Neural progenitor cell (in vitro differentiated cells): ENCODE results near the gene KIF19. TPM values are rescaled to one million over a fixed set of nuclear protein-coding genes. Genes with fewer than 3 reads are reported as not detected.

Experiments
- DNase-seq: peaks from one replicate; pipeline ENCODE4 v3.0.0-alpha.2; 2016; ENCODE audit warnings: low spot score
- H2AFZ ChIP-seq: fragments of 200-600 bp; sonication (generic); replicated peaks from 2 replicates; pipeline ENCODE4 v1.6.1; 2016; ENCODE audit warnings: antibody characterized with exemption
- H3F3A ChIP-seq: fragments of 200-600 bp; sonication (generic); 2 replicates; pipeline ENCODE4 v1.6.1; 2016; ENCODE audit warnings: antibody characterized with exemption, low read depth
- H3K27ac ChIP-seq: fragments of 200-600 bp; sonication (generic); 2 replicates; pipeline ENCODE4 v1.5.1; 2016; ENCODE audit warnings: mild to moderate bottlenecking
- H3K27me3 ChIP-seq: fragments of 200-600 bp; sonication (generic); 2 replicates; pipeline ENCODE4 v1.6.1; 2016; ENCODE audit warnings: mild to moderate bottlenecking, moderate library complexity
- H3K36me3 ChIP-seq: fragments of 200-600 bp; sonication (generic); 2 replicates; pipeline ENCODE4 v1.5.1; 2016
- H3K4me1 ChIP-seq: fragments of 200-600 bp; sonication (generic); 2 replicates; pipeline ENCODE4 v1.6.1; 2016; ENCODE audit warnings: mixed run types
- H3K4me2 ChIP-seq: fragments of 200-600 bp; sonication (generic); 2 replicates; pipeline ENCODE4 v1.6.1; 2016
- H3K4me3 ChIP-seq: fragments of 200-600 bp; sonication (generic); 2 replicates; pipeline ENCODE4 v1.5.1; 2016
- H3K79me2 ChIP-seq: fragments of 200-600 bp; sonication (generic); 2 replicates; pipeline ENCODE4 v1.6.1; 2016; ENCODE audit warnings: low read depth
- H3K9ac ChIP-seq: fragments of 200-600 bp; sonication (generic); 2 replicates; pipeline ENCODE4 v1.6.1; 2016
- H3K9me3 ChIP-seq: fragments of 200-600 bp; sonication (generic); 2 replicates; pipeline ENCODE4 v1.5.1; 2016; ENCODE audit warnings: low read depth
- H4K20me1 ChIP-seq: fragments of 200-600 bp; sonication (generic); 2 replicates; pipeline ENCODE4 v1.6.1; 2016; ENCODE audit warnings: low read depth
- H3K27ac Mint-ChIP-seq: 3 replicates; pipeline ENCODE4 v1.8.0; 2021; ENCODE audit warnings: mixed read lengths
- H3K27me3 Mint-ChIP-seq: 2 replicates; pipeline ENCODE4 v1.8.0; 2022; ENCODE audit warnings: low read depth, mild to moderate bottlenecking, inconsistent platforms, moderate library complexity, mixed read lengths; ENCODE audit not compliant: insufficient read depth
- H3K36me3 Mint-ChIP-seq: 3 replicates; pipeline ENCODE4 v1.8.0; 2021; ENCODE audit warnings: mixed read lengths
- H3K4me1 Mint-ChIP-seq: 3 replicates; pipeline ENCODE4 v1.8.0; 2021; ENCODE audit warnings: mixed read lengths
- H3K4me3 Mint-ChIP-seq: 3 replicates; pipeline ENCODE4 v1.8.0; 2021; ENCODE audit warnings: mild to moderate bottlenecking, moderate library complexity, mixed read lengths
- H3K9me3 Mint-ChIP-seq: 3 replicates; pipeline ENCODE4 v1.8.0; 2020; ENCODE audit warnings: mixed read lengths
- EZH2 ChIP-seq: fragments of 200-600 bp; sonication (generic); IDR thresholded peaks from 2 replicates; pipeline ENCODE4 v1.6.1; 2017; ENCODE audit warnings: antibody characterized with exemption, mild to moderate bottlenecking, moderate library complexity
- EZH2phosphoT487 ChIP-seq: fragments of 200-600 bp; sonication (generic); IDR thresholded peaks from 2 replicates; pipeline ENCODE4 v1.6.1; 2017; ENCODE audit warnings: antibody characterized with exemption
- total RNA-seq: library from RNA; depleted of rRNA; stranded (reverse); fragments of >200 nt; gene quantifications from 2 replicates; pipeline ENCODE4 v1.2.3, GENCODE V29; 2015; ENCODE audit warnings: low replicate concordance
- TF ChIP-seq, protein P1 (sequence below): fragments of 200-600 bp; sonication (generic); IDR thresholded peaks from 2 replicates; pipeline ENCODE4 v1.5.1; 2017; ENCODE audit warnings: antibody characterized with exemption, mild to moderate bottlenecking

KIF19 gene
- total RNA-seq, 1 donor from 2014 or later: 0.15 TPM

DNA sequence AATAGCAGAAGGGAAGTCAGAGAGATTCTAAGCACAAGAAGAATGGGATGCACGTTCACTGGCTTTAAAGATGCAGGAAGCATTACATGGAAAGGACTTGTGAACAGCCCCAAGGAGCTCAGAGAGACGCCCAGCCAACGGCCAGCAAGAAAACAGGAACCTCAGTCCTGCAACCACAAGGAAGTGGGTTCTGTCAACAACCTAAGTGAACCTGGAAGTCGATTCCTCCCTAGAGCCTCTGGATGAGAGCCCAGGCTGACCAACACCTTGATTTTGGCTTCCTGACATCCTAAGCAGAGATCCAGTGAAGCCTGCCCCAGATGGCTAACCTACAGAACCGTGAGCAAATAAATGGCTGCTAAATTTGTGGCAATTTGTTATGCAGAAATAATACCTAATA, 65.7 kb downstream of the KIF19 start:
- no peak for DNase-seq
- H3K27ac Mint-ChIP-seq: no peak overlapping the region
- no peak overlapping the region for H2AFZ ChIP-seq
- no peaks in the 10 kb centered on the region for H3K9me3 Mint-ChIP-seq
- H3K79me2 ChIP-seq: no peaks in the 10 kb centered on the region
- H3K4me2 ChIP-seq: no peak overlapping the region
- no peak overlapping the region for H3K4me3 ChIP-seq
- H3K9ac ChIP-seq: no peak overlapping the region
- no peaks in the 10 kb centered on the region for H3K36me3 Mint-ChIP-seq
- H3K27me3 ChIP-seq: no peaks in the 10 kb centered on the region
- TF ChIP-seq, protein P1, sequence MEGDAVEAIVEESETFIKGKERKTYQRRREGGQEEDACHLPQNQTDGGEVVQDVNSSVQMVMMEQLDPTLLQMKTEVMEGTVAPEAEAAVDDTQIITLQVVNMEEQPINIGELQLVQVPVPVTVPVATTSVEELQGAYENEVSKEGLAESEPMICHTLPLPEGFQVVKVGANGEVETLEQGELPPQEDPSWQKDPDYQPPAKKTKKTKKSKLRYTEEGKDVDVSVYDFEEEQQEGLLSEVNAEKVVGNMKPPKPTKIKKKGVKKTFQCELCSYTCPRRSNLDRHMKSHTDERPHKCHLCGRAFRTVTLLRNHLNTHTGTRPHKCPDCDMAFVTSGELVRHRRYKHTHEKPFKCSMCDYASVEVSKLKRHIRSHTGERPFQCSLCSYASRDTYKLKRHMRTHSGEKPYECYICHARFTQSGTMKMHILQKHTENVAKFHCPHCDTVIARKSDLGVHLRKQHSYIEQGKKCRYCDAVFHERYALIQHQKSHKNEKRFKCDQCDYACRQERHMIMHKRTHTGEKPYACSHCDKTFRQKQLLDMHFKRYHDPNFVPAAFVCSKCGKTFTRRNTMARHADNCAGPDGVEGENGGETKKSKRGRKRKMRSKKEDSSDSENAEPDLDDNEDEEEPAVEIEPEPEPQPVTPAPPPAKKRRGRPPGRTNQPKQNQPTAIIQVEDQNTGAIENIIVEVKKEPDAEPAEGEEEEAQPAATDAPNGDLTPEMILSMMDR: no peak
- TF ChIP-seq EZH2 (no peak), EZH2phosphoT487 (no peak)
- H3K9me3 ChIP-seq: no peaks in the 10 kb centered on the region
- no peaks in the 10 kb centered on the region for H3F3A ChIP-seq
- no peaks in the 10 kb centered on the region for H3K36me3 ChIP-seq
- H3K27me3 Mint-ChIP-seq: peaks cover 4% of the 10 kb centered on the region
- H3K4me1 ChIP-seq: peaks cover 19% of the 10 kb centered on the region
- H3K4me3 Mint-ChIP-seq: no peak overlapping the region
- peaks cover 15% of the 10 kb centered on the region for H3K4me1 Mint-ChIP-seq
- H4K20me1 ChIP-seq: no peaks in the 10 kb centered on the region
- no peak overlapping the region for H3K27ac ChIP-seq

DNA sequence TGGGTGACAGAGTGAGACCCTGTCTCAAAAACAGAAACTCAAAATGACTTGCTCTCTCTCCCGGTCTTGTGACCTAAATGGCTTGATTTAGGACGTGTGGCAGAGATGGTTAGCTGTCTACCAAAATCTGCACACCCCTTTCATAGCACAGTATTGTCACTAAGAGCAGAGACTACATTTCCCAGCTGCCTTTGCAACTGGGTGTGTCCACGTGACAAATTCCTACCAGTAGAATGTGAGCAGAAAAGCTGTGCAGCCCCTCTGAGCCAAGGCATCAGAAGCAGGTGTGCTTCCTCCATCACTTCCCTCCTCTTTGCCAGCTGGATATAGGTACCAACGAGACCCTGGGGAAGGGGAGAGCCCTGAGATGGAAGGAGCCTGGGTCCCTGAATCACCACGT, 66.8 kb downstream of the KIF19 start:
- TF ChIP-seq, protein P1: no peak
- no peak for TF ChIP-seq EZH2
- no peak for TF ChIP-seq EZH2phosphoT487
- no peak overlapping the region for H3K27ac ChIP-seq
- no peaks in the 10 kb centered on the region for H3K79me2 ChIP-seq
- no peak overlapping the region for H3K9ac ChIP-seq
- peaks cover 11% of the 10 kb centered on the region for H3K4me1 ChIP-seq
- peaks cover 4% of the 10 kb centered on the region for H3K27me3 Mint-ChIP-seq
- H3K9me3 ChIP-seq: no peaks in the 10 kb centered on the region
- H3K4me3 ChIP-seq: no peak overlapping the region
- no peaks in the 10 kb centered on the region for H3K36me3 ChIP-seq
- H4K20me1 ChIP-seq: no peaks in the 10 kb centered on the region
- no peaks in the 10 kb centered on the region for H3K36me3 Mint-ChIP-seq
- no peaks in the 10 kb centered on the region for H3K27me3 ChIP-seq
- no peak overlapping the region for H3K4me2 ChIP-seq
- peak overlapping the region; percentile 69 for H2AFZ ChIP-seq
- H3K27ac Mint-ChIP-seq: no peak overlapping the region
- H3K4me3 Mint-ChIP-seq: no peak overlapping the region
- no peaks in the 10 kb centered on the region for H3F3A ChIP-seq
- H3K9me3 Mint-ChIP-seq: no peaks in the 10 kb centered on the region
- DNase-seq: no peak
- peaks cover 15% of the 10 kb centered on the region for H3K4me1 Mint-ChIP-seq

DNA sequence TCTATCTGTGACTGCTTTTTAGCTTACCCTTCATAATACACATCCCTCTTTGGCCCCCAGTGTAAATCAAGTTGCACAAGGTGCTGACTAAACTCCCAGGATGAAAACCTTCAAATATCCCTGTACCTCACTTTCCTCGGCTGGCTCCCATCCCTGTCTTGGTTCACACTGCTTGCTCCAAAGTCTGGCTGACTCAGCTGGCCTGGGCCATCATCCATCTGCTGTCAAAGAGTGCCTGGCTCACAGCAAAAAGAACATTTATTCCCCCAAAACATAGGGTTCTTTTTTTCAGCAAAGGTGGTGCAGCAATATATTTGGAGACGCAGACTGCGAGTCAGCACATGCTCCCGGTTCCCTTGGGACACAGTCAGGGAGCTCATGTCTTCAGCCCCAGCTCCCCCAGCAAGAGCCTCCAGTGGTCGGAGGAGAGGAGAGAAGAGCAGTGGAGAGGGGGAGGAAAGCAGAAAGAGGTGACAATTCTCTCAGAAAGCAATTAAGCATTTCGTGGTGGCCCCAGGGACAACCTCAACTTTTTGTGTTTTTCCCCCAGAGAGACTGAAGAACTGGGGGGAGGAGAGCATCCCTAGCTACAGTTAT, 67.4 kb downstream of the KIF19 start:
- Histone ChIP-seq H3F3A (no peaks in the 10 kb centered on the region), H3K4me1 (peaks cover 8% of the 10 kb centered on the region), H3K36me3 (no peaks in the 10 kb centered on the region), H2AFZ (peak overlapping the region; percentile 69), H3K79me2 (no peaks in the 10 kb centered on the region), H3K27me3 (no peaks in the 10 kb centered on the region), H3K9ac (no peak overlapping the region), H3K9me3 (no peaks in the 10 kb centered on the region), H3K4me3 (no peak overlapping the region), H4K20me1 (no peaks in the 10 kb centered on the region), H3K4me2 (no peak overlapping the region), H3K27ac (no peak overlapping the region)
- Mint-ChIP-seq H3K36me3 (no peaks in the 10 kb centered on the region), H3K9me3 (no peaks in the 10 kb centered on the region), H3K27me3 (peaks cover 2% of the 10 kb centered on the region), H3K27ac (no peak overlapping the region), H3K4me1 (peaks cover 15% of the 10 kb centered on the region), H3K4me3 (no peak overlapping the region)
- TF ChIP-seq, protein P1: no peak
- no peak for TF ChIP-seq EZH2phosphoT487
- no peak for DNase-seq
